ENCODE measurements around the gene IZUMO1R.
"Not testable (repeated sequence)": the region's sequence is repeated elsewhere in the genome, so short reads cannot be mapped to it uniquely, and the experiment has no call there.

The IZUMO1R gene

GRCh38 chr11:94303966-94304958, at the start of gene IZUMO1R:
TSS of gene IZUMO1R (plus strand) at chr11:94304580. CDS start at chr11:94305637, 1,057 bp downstream.
- DNase-seq = no peak

- DNase-seq = no peak
These were observed 32.5 kb upstream of the IZUMO1R start for GRCh38 chr11:94271885-94272372.

- DNase-seq = no peak
These were observed 31.6 kb upstream of the IZUMO1R start for GRCh38 chr11:94272738-94273313.

- no peak for DNase-seq
These were observed 28.4 kb upstream of the IZUMO1R start for GRCh38 chr11:94275961-94276360.

- DNase-seq = no peak
These were observed 27.4 kb upstream of the IZUMO1R start for GRCh38 chr11:94276943-94277342.

- not testable (repeated sequence) for DNase-seq
These were observed 26.2 kb upstream of the IZUMO1R start for GRCh38 chr11:94278207-94278606.

GRCh38 chr11:94279996-94280395, 24.4 kb upstream of the IZUMO1R start:
- no peak for DNase-seq

GRCh38 chr11:94281324-94281723, 23.1 kb upstream of the IZUMO1R start:
- no peak for DNase-seq

GRCh38 chr11:94283678-94284077, 20.7 kb upstream of the IZUMO1R start:
- DNase-seq = no peak

GRCh38 chr11:94295534-94295933, 8.8 kb upstream of the IZUMO1R start:
- DNase-seq = no peak

- DNase-seq = no peak
These were observed 6.3 kb upstream of the IZUMO1R start for GRCh38 chr11:94297985-94298576.

- no peak for DNase-seq
These were observed 1.6 kb upstream of the IZUMO1R start for GRCh38 chr11:94302776-94303175.

- DNase-seq = no peak
These were observed 766 bp downstream of the IZUMO1R start for GRCh38 chr11:94305146-94305545.

GRCh38 chr11:94307101-94307791, 2.9 kb downstream of the IZUMO1R start:
- DNase-seq = no peak

GRCh38 chr11:94308024-94308423, 3.6 kb downstream of the IZUMO1R start:
- no peak for DNase-seq

- no peak for DNase-seq
These were observed 5.4 kb downstream of the IZUMO1R start for GRCh38 chr11:94309757-94310156.

GRCh38 chr11:94310191-94310875, 6.0 kb downstream of the IZUMO1R start:
- DNase-seq = no peak

- DNase-seq = no peak
These were observed 8.0 kb downstream of the IZUMO1R start for GRCh38 chr11:94312339-94312738.

GRCh38 chr11:94314064-94314463, 9.7 kb downstream of the IZUMO1R start:
- no peak for DNase-seq

GRCh38 chr11:94315664-94316063, 11.3 kb downstream of the IZUMO1R start:
- no peak for DNase-seq

GRCh38 chr11:94322501-94322900, 18.1 kb downstream of the IZUMO1R start:
- no peak for DNase-seq

- peak in 1 of 4 experiments; percentile 4 for DNase-seq
These were observed 21.3 kb downstream of the IZUMO1R start for GRCh38 chr11:94325681-94326080.

All from activated naive CD4-positive, alpha-beta T cell (primary cell).